Vagina (tissue), 2 donors: Measurements from ENCODE around the gene SIX3. TPM values are rescaled to one million over a fixed set of nuclear protein-coding genes. Genes with fewer than 3 reads are reported as not detected.

Experiments used
- DNase-seq, 2 donors: peaks; one replicate each; pipeline ENCODE4 v3.0.0-alpha.2; 2017; ENCODE audit errors: extremely low spot score in 2 of 2
- H3K27ac ChIP-seq: fragments of 200-600 bp; sonication (generic); one replicate; pipeline ENCODE4 v1.5.1; 2019
- H3K27me3 ChIP-seq: fragments of 200-600 bp; sonication (generic); one replicate; pipeline ENCODE4 v1.5.1; 2019
- H3K36me3 ChIP-seq, 2 donors: fragments of 200-600 bp; sonication (generic); one replicate each; pipeline ENCODE4 v1.5.1; 2017 to 2019
- H3K4me1 ChIP-seq: fragments of 200-600 bp; sonication (generic); one replicate; pipeline ENCODE4 v1.5.1; 2019
- H3K4me3 ChIP-seq, 2 donors: fragments of 200-600 bp; sonication (generic); 1 replicate in 1 of 2; 2 replicates in 1 of 2; pipeline ENCODE4 v1.5.1; 2016 to 2019
- H3K9me3 ChIP-seq: fragments of 200-600 bp; sonication (generic); one replicate; pipeline ENCODE4 v1.5.1; 2019
- POLR2A ChIP-seq, 2 donors: fragments of 450-650 bp; IDR thresholded peaks; one replicate each; pipeline ENCODE4 v1.6.1; 2017; ENCODE audit warnings: antibody characterized with exemption in 2 of 2, mild to moderate bottlenecking in 2 of 2, moderate library complexity in 2 of 2
- POLR2AphosphoS5 ChIP-seq, 2 donors: sonication (generic); formaldehyde crosslinking; IDR thresholded peaks; one replicate each; pipeline ENCODE4 v1.9.0; 2017; ENCODE audit warnings: antibody characterized with exemption in 2 of 2, mild to moderate bottlenecking in 2 of 2, low read depth in 1 of 2; ENCODE audit not compliant: insufficient read depth in 1 of 2
- intact Hi-C: fragments of 100-400 bp; cut with DNase I; formaldehyde crosslinking; loops from one replicate; pipeline ENCODE4 v1.15.1; 2023
- total RNA-seq: library from RNA; depleted of rRNA; stranded (reverse); fragments of >200 nt; gene quantifications from one replicate; pipeline ENCODE4 v1.2.3, GENCODE V29; 2016
- TF ChIP-seq, protein P1 (sequence below), 3 experiments: fragments of 450-650 bp in 2 of 3; fragments of 200-600 bp in 1 of 3; sonication (generic) in 1 of 3; IDR thresholded peaks; one replicate each; pipeline ENCODE4 v1.5.1; 2017 to 2019; ENCODE audit warnings: antibody characterized with exemption in 3 of 3, mild to moderate bottlenecking in 2 of 3, moderate library complexity in 2 of 3

The SIX3 gene
- total RNA-seq, 1 donor from 2014 or later, result not detected

DNA sequence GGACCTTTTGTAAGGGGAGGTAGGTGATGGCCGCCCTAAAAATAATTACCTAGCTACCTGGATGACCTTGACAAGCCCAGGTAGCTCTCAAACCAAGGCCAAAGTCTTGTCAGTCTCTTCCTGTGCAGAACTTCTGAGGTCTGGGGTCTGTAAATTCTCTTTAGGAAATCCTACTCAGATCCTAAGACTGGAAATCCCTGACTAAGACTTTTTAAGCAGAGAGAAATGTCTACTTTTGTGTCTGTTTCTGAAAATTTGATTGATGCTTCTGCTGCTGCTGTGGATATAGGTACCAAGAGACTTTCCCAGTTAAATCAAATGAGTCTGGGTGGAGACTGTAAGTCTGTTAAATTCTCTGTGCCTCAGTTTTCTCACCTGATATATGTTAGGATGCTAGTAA is 36.9 kb upstream of the SIX3 start:
- Histone ChIP-seq H3K9me3 (no peaks in the 10 kb centered on the region), H3K4me3 (no peak overlapping the region), H3K27me3 (no peaks in the 10 kb centered on the region), H3K36me3 (no peaks in the 10 kb centered on the region), H3K4me1 (no peaks in the 10 kb centered on the region), H3K27ac (no peak overlapping the region)
- no peak for DNase-seq
- intact Hi-C loops, result no loop called here
- TF ChIP-seq POLR2AphosphoS5 (IDR thresholded peaks at IDR 0.05; ENCODE audit: insufficient read depth in 1 of 2, low read depth in 1 of 2) (no peak), POLR2A (IDR thresholded peaks at IDR 0.05) (no peak)
- TF ChIP-seq, protein P1, sequence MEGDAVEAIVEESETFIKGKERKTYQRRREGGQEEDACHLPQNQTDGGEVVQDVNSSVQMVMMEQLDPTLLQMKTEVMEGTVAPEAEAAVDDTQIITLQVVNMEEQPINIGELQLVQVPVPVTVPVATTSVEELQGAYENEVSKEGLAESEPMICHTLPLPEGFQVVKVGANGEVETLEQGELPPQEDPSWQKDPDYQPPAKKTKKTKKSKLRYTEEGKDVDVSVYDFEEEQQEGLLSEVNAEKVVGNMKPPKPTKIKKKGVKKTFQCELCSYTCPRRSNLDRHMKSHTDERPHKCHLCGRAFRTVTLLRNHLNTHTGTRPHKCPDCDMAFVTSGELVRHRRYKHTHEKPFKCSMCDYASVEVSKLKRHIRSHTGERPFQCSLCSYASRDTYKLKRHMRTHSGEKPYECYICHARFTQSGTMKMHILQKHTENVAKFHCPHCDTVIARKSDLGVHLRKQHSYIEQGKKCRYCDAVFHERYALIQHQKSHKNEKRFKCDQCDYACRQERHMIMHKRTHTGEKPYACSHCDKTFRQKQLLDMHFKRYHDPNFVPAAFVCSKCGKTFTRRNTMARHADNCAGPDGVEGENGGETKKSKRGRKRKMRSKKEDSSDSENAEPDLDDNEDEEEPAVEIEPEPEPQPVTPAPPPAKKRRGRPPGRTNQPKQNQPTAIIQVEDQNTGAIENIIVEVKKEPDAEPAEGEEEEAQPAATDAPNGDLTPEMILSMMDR (IDR thresholded peaks at IDR 0.05), result no peak

DNA sequence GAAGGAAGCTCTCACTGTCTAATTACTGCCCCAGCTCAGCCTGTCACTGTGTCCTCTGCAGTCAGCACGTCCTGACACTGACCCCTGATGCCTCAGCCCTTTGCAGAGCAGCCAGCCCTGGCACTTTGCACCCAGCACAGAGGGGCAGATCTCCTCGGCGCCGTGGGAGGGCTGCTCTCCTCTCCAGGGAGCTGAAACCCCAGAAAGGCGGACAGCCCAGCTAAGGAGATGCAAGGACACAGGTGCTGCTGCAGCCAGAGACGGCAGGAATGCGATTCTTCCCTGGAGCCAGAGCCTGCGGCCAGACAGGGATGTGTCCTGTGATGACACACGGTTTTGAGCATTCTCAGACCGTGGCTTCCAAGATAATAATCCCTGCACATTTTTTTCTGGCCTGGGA is 34.5 kb upstream of the SIX3 start:
- H3K36me3 ChIP-seq, result no peaks in the 10 kb centered on the region
- TF ChIP-seq POLR2A (IDR thresholded peaks at IDR 0.05) (no peak), POLR2AphosphoS5 (IDR thresholded peaks at IDR 0.05; ENCODE audit: insufficient read depth in 1 of 2, low read depth in 1 of 2) (no peak)
- TF ChIP-seq, protein P1 (IDR thresholded peaks at IDR 0.05), result no peak
- H3K9me3 ChIP-seq, result no peaks in the 10 kb centered on the region
- H3K4me1 ChIP-seq, result no peaks in the 10 kb centered on the region
- intact Hi-C loops, result no loop called here
- no peaks in the 10 kb centered on the region for H3K27me3 ChIP-seq
- DNase-seq, result no peak
- H3K4me3 ChIP-seq, result no peak overlapping the region
- no peak overlapping the region for H3K27ac ChIP-seq

DNA sequence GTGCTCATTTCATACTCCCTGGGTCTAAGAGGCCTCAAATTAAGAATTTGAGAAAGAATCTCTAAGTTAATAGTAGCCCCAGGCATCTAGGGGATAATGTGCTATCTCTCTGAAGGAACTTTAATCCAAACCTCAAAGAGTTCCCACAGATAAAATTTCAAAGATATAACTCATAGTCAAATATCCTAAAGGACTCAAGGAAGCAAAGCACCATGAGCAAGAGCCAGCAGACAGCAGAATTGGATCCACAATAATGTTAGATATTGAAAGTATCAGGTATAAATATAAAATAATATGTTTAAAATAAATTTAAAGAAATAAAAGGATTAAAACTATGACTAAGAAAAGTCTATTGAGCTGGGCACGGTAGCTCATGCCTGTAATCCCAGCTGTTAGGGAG is 31.7 kb upstream of the SIX3 start:
- H3K36me3 ChIP-seq, result no peaks in the 10 kb centered on the region

DNA sequence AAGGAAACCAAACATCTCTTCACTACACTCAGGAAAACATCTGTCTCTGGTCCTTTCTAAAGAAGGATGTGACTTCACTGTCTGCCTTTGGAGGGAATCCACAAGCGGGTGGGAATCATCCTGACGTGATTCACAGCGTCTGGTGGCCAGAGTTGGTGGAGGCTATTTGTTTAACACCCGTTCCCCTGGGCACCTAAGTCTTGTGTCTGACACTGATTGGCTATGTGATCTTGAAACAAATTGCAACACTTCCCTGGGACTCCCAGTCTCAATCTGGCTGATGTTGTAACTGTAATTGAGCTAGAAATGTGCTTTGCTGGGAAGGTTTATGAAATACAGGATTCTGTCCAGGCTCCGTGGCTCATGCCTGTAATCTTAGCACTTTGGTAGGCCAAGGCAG is 28.8 kb upstream of the SIX3 start:
- H3K4me1 ChIP-seq, result no peaks in the 10 kb centered on the region
- TF ChIP-seq, protein P1 (IDR thresholded peaks at IDR 0.05), result no peak
- no peak for TF ChIP-seq POLR2AphosphoS5 (IDR thresholded peaks at IDR 0.05; ENCODE audit: insufficient read depth in 1 of 2, low read depth in 1 of 2)
- no peak for TF ChIP-seq POLR2A (IDR thresholded peaks at IDR 0.05)
- no peak overlapping the region for H3K27ac ChIP-seq
- DNase-seq, result no peak
- no peak overlapping the region for H3K4me3 ChIP-seq
- H3K36me3 ChIP-seq, result no peaks in the 10 kb centered on the region
- no peaks in the 10 kb centered on the region for H3K9me3 ChIP-seq
- no peaks in the 10 kb centered on the region for H3K27me3 ChIP-seq
- intact Hi-C loops, result no loop called here

More for the DNA sequence above, 31.7 kb upstream of the SIX3 start:
- Histone ChIP-seq H3K4me3 (no peak overlapping the region), H3K4me1 (no peaks in the 10 kb centered on the region), H3K27me3 (no peaks in the 10 kb centered on the region), H3K9me3 (no peaks in the 10 kb centered on the region), H3K27ac (no peak overlapping the region)
- TF ChIP-seq POLR2A (IDR thresholded peaks at IDR 0.05) (no peak), POLR2AphosphoS5 (IDR thresholded peaks at IDR 0.05; ENCODE audit: insufficient read depth in 1 of 2, low read depth in 1 of 2) (no peak)
- TF ChIP-seq, protein P1 (IDR thresholded peaks at IDR 0.05), result no peak
- DNase-seq, result no peak
- intact Hi-C loops, result no loop called here

DNA sequence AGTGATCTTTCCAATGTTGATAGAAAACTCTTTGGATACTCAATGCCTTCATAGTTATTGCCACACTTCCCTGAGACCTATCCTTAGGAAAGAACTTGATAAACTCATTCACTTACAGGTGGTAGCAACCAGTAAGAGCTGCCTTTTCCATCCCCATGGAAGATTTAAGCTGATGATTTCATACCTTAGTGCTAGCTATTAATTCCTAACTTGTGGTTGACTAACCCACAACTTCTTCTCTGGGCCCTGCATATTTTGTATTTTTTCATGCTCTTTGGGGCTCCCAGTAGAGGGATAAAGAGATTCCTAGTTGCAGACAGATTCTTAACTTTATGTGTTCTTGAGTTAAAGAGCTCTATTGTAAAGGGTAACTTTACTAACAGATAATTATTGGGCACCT is 25.2 kb upstream of the SIX3 start:
- TF ChIP-seq, protein P1 (IDR thresholded peaks at IDR 0.05), result no peak
- no peak for TF ChIP-seq POLR2A (IDR thresholded peaks at IDR 0.05)
- no peak for TF ChIP-seq POLR2AphosphoS5 (IDR thresholded peaks at IDR 0.05; ENCODE audit: insufficient read depth in 1 of 2, low read depth in 1 of 2)
- Histone ChIP-seq H3K27ac (no peak overlapping the region), H3K27me3 (no peaks in the 10 kb centered on the region), H3K36me3 (no peaks in the 10 kb centered on the region), H3K9me3 (no peaks in the 10 kb centered on the region), H3K4me1 (no peaks in the 10 kb centered on the region), H3K4me3 (no peak overlapping the region)
- no peak for DNase-seq
- intact Hi-C loops, result no loop called here
